GM15510 (cell line): Measurements from ENCODE around the gene TLCD5.

ENCODE experiments used
- POLR2A ChIP-seq: IDR thresholded peaks from 3 replicates; pipeline ENCODE4 v1.6.1; 2011; ENCODE audit warnings: borderline replicate concordance; ENCODE audit not compliant: insufficient read length; ENCODE audit errors: extremely low read depth

Gene TLCD5

GRCh38 chr11:120330045-120330444 is 4.9 kb downstream of the TLCD5 start:
- no peak for TF ChIP-seq POLR2A

- no peak for TF ChIP-seq POLR2A
Measured at GRCh38 chr11:120331301-120331996, 6.3 kb downstream of the TLCD5 start.

GRCh38 chr11:120332822-120333716 is 8.0 kb downstream of the TLCD5 start:
- no peak for TF ChIP-seq POLR2A

GRCh38 chr11:120333801-120334200 is 8.7 kb downstream of the TLCD5 start:
- TF ChIP-seq POLR2A = no peak

DNA sequence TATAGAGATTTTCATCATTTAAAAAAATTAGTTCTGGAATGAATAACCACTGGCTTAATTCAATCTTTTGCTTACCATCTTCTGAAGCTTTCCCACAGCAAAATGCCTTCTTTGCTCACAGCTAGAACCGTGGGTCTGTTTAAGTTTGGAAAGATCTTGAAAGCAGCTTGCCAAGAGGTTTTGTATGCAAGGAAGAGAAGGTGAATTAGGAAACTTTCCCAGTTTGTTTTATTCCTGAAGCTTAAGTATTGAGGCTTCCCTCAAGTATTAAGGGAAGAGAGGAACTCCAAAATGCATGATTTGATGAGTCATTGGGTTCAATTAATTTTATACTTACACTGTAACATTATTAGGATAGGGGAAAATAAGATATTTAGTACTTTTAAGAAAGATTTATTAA is 9.2 kb downstream of the TLCD5 start:
- no peak for TF ChIP-seq POLR2A

DNA sequence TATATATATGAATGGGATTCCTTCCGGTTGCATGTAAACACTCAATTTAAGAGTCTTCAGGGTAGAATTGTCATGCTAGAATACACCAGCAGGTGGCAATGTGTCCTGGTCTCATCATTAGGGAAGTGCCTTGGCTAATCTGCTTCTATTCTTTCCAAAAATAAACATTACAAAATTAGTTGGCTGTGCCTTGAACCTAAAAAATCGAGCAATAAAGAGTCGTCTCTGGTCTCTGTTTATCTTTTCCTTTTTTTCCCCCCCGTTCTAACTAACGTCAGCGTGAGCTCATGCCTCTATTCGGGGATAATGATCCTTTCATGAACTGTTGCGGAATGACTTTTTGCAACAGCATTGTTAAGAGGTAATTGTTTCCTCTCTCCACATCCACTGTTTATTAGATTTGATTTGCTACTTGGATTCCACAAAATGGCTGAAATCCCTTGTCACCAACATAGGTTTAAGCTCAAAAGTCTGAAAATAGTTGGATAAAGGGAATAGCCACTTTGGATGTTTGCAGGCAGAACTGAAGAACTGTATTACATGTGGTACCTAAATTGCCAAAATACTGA is 9.9 kb downstream of the TLCD5 start:
- TF ChIP-seq POLR2A = no peak

DNA sequence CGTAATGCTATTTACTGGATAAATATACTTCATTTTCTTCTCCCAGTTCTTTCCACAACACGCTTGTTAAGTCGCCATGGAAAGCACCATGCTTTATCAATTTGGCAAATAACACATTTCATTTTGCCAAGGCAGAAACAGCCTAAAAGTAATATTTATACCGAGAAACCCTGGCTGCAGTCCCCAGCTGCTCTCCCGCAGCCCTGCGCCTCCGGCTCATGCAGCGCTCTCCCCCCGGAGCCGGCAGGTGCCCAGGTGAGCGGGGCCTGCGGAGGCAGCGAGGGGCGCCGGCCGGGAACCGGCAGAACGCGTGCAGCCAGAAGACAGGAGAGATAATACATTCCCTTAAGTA is 10.4 kb downstream of the TLCD5 start:
- no peak for TF ChIP-seq POLR2A

- TF ChIP-seq POLR2A = peak; percentile 78
Measured at GRCh38 chr11:120335908-120336640, 11.0 kb downstream of the TLCD5 start, which contains the start of gene ARHGEF12. TSS of gene ARHGEF12 (plus strand) at chr11:120336413. CDS start at chr11:120337244, 831 bp downstream.

DNA sequence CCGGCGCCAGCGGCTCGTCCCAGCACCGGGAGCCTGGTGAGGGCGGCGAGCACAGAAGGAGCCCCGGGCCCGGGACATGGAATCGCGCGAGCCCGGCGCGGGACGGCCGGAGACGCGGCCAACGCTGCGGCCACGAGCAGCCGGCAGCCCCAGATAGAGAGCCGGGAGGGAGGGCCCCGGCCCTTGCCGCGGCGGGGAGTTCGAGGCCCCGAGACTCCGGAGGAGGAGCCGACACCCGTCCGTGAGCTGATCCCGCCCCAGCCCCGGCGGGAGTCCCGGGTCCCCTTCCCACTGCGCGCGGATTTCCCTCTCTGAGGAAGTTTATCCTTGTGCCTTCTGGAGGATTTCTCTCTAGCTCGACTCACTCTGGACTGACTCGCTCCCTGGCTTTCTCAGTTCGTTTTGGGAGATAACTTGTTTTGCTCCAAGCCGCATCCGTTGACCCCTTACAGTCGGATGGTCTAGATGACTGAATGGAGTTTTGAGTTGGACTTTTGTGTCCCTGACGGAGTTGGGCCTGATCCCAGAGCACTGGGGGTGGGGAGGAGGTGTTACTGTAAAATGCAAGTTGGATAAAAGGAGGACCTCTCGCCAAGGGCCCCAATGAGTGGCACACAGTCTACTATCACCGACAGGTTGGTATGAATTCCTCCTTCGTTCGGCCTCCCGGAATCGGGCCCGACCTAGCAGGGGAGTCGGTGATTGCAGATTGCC is 11.7 kb downstream of the TLCD5 start:
- TF ChIP-seq POLR2A = no peak

GRCh38 chr11:120337355-120338106 is 12.4 kb downstream of the TLCD5 start:
- no peak for TF ChIP-seq POLR2A

DNA sequence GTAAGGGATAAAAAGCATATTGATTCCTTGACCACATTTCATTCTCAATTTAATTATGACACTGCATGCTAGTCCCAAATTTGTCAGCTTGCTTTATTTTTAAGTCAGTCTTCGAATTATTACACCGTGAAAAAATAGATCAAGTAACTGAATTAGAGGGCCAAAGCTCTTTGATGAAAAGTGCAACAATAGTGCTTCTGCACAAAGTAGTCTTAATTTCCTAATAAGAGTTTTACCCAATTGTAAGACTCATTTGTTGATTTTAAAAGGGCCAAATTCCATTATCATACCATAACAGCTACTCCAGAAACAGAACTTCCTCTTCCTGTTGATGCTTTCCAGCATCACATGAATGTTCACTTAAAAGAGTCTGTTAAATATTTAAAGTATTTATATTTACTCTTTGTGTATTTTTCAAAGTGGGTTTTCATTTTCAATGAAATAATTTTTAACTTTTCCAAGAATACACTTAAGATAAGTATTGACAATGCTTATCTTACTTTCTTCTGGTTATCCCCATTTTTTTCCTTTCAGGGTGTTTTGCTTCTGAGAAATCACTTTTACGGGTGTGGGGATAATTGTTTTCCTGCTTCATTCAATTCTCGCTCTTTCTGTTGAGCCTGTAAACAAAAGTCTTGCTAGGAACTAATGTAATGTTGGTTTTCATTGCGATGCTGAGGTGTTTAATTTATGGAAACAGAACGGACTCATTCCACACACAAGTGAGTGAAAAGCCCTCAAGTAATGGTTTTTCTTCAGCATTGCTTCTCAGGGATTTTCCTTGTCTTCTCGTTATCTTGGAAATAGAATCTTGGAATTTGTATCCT is 13.2 kb downstream of the TLCD5 start:
- TF ChIP-seq POLR2A = no peak

DNA sequence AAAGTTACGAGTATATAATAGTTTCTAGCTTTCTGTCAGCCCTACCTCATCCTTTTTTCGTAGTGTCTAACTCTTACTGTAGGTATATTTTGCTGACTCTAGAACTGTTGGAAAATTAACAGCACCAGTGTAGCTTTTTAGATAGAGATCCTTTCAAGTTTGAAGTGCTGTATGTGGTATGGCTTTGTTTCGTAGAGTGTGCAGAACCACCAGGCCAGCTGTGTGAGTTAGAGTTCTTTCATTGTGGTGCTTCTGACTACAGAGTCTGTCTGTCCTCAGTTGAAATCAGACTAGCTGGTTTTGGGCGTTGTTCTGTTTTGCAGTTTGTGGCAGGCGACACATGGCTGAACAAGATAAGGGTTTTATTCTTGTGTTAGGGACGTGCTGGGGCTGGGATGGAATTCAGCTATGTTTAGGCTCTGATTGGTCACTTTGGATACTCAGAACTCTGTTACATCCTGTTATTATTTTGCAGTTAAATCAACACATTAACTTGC is 14.3 kb downstream of the TLCD5 start:
- no peak for TF ChIP-seq POLR2A
